Stimulated activated CD8-positive, alpha-beta memory T cell treated with anti-CD3 and anti-CD28 coated beads, Interleukin-12 subunit alpha, Interleukin-12 subunit beta, amount 100 ng/mL, for 24 hours (primary cell): ENCODE data around the gene MIA3.
"Not testable (repeated sequence)": the region's sequence is repeated elsewhere in the genome, so short reads cannot be mapped to it uniquely, and the experiment has no call there.

Experiments
- DNase-seq: peaks from one replicate; pipeline ENCODE4 v3.0.0-alpha.2; 2020; ENCODE audit errors: extremely low read depth

The MIA3 gene, protein sequence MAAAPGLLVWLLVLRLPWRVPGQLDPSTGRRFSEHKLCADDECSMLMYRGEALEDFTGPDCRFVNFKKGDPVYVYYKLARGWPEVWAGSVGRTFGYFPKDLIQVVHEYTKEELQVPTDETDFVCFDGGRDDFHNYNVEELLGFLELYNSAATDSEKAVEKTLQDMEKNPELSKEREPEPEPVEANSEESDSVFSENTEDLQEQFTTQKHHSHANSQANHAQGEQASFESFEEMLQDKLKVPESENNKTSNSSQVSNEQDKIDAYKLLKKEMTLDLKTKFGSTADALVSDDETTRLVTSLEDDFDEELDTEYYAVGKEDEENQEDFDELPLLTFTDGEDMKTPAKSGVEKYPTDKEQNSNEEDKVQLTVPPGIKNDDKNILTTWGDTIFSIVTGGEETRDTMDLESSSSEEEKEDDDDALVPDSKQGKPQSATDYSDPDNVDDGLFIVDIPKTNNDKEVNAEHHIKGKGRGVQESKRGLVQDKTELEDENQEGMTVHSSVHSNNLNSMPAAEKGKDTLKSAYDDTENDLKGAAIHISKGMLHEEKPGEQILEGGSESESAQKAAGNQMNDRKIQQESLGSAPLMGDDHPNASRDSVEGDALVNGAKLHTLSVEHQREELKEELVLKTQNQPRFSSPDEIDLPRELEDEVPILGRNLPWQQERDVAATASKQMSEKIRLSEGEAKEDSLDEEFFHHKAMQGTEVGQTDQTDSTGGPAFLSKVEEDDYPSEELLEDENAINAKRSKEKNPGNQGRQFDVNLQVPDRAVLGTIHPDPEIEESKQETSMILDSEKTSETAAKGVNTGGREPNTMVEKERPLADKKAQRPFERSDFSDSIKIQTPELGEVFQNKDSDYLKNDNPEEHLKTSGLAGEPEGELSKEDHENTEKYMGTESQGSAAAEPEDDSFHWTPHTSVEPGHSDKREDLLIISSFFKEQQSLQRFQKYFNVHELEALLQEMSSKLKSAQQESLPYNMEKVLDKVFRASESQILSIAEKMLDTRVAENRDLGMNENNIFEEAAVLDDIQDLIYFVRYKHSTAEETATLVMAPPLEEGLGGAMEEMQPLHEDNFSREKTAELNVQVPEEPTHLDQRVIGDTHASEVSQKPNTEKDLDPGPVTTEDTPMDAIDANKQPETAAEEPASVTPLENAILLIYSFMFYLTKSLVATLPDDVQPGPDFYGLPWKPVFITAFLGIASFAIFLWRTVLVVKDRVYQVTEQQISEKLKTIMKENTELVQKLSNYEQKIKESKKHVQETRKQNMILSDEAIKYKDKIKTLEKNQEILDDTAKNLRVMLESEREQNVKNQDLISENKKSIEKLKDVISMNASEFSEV (N-terminal part only)

DNA sequence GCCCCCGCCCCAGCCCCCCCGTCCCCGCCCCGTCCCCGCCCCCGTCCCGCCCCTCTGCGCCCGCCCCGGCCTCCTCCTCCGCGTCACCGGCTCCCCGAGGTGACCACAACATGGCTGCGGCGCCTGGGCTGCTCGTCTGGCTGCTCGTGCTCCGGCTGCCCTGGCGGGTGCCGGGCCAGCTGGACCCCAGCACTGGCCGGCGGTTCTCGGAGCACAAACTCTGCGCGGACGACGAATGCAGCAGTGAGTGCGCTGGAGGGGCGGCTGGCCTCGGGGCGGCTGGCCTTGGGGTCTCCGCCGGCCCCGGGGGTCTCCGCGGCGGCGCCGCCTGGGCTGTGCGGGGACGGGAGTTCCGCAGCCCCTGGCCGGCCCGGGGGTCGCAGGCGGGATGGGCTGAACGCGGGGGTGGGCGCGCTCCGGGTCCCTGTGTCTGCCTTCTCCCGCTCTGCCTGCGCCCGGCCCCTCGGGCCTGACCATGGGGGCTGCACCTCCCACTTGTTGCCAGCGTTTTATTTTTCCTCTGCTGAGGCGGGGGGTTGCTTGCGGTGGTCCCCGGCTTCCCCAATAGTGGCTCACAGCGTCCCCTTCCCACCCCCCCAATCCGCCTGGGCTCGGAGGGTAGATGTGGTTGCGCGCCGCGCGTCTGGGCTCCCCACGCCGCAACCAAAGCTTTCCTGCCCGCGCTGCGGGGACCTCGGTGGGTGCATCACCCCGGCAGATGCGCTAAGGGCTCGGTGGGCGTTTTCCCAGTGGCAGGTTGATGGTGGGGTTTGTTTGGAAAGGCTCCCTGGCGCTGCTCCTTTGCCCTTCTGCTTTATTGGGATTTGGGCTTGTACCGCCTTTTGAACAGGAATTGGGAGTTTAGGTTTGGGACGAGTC, at the start of gene MIA3:
MIA3 (plus strand) TSS at position 97 of the 879 bp plus-strand sequence; CDS start at position 111, 14 bp downstream.
- peak; percentile 7 for DNase-seq

DNA sequence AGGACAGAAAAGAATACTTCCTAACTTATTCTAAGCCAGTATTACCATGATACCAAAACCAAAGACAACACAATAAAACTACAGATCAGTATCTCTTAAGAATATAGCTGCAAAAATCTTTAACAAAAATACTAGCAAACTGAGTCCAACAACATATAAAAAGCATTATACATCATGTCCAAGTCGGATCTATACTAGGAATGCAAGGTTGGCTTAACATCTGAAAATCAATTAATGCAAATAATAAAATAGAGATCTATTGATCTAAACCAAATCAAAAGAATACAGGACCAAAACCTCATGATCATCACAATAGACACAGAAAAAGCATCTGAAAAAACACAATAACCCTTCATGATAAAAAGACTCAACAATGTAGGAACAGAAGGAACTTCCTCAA, 47.1 kb upstream of the MIA3 start:
- DNase-seq: no peak

GRCh38 chr1:222579316-222579715, 38.6 kb upstream of the MIA3 start:
- no peak for DNase-seq

DNA sequence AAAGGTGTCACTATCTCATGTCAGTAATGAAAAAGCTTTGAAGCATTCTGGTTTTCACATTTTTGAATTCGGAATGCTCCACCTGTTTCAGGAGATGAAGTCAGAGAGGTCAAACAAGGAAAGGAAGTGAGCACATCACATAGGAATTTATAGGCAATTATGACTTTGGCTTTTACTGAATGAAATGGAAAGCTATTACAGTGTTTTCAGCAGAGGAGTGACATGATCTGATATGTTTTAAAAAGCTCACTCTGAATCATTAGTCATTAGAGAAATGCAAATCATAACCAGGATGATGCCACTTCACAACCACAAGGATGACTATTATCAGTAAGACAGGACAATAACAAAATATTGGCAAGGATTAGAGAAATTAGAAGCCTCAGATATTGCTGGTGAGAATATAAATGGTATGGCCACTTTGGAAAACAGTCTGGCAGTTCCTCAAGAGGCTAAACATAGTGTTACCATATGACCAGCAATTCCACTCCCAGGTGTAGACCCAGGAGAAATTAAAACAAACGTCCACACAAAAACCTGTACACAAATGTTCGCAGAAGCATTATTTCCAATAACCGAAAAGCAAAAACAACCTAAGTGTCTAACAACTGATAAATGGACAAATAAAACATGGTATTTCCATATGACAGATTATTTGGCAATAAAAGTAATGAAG, 35.7 kb upstream of the MIA3 start:
- DNase-seq: no peak

DNA sequence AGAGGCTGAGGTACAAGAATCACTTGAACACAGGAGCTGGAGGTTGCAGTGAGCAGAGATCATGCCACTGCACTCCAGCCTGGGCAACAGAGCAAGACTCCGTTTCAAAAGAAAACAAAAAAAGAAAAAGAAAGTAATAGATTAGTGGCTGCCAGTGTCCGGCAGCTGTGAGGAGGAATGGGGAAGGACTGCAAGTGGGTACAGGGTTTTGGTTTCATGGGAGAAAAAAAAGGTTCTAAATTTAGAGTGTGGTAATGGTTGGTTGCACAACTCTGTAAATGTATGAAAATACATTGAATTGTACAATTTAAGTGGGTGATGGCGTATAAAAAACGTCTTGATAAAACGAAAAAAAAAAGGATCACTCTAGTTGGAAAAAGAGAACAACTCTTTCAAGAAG, 34.8 kb upstream of the MIA3 start:
- DNase-seq: no peak

DNA sequence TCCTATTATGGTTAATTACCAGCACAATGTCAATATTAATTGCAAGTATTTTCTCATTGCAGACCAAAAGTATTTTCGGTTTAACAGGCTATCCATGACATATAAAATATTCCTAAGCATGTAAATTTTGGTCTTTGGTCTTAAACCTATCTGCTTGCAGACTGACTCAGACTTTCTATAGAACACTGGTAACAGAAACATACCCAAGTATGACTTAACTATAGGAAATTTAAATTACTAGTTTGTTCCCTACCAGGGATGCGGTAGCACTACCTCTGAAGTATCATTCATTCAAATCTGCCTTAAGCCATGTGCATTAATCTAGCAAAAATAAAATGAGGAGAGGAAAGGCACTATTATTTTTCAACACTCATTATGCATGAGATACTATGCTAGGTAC, 31.1 kb upstream of the MIA3 start:
- no peak for DNase-seq

DNA sequence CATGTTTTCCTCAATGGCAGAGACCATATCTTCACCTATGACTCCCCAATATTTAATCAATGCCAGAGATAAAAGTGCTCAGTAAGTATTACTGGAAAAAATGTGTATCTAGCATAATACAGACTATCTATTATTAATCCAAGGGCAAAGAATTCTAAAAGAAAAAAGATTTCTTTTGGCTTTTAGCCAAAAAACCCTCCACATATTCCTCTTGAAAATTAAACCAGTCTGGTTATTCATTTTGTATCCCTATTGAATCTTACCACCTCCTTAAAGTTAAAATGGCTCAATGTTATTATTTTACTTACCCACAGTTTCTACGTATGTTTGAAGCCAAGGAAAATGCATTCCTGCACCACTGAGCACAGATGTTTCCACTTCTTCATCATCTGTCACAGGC, 29.8 kb upstream of the MIA3 start:
- no peak for DNase-seq

GRCh38 chr1:222589462-222590302, 28.2 kb upstream of the MIA3 start, which contains the start of gene TAF1A:
TSS of gene TAF1A (minus strand) at chr1:222589933.
- peak; percentile 68 for DNase-seq

GRCh38 chr1:222592171-222592570, 25.7 kb upstream of the MIA3 start:
- no peak for DNase-seq

DNA sequence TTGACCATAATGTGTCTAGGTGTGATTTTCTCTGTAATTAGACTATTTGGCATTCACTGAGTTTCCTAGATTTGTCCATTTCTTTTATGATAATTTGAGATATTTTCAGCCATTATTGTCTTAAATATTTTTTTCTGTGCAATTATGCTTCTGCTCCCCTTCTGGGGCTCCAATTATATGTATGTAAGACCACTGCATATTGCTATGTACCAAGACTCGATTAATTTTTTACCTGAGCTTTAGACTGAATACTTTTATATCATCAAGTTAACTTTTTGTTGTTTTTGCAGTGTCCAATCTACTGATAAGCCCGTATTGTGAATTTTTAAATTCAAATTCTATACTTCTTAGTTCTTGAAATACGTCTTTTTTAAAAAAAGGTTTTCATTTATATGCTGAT, 23.1 kb upstream of the MIA3 start:
- no peak for DNase-seq

DNA sequence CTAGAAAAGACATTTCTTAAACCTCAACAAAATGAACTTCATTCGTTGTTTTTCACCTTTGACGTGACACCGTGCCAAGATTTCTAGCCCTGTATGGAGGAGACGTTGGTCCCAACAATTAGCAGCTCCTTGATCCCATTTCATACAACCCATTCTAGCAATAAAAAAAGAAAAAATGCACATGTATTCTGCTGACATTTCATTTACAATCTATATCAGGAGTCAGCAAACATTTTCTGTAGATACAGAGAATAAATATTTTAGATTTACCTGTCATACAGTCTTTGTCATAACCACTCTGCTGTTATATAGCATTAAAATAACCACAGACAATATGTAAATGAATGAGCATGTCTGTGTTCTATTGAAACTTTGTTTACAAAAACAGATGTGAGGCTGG, 21.2 kb upstream of the MIA3 start:
- no peak for DNase-seq

- no peak for DNase-seq
Measured at GRCh38 chr1:222600281-222600680, 17.6 kb upstream of the MIA3 start.

DNA sequence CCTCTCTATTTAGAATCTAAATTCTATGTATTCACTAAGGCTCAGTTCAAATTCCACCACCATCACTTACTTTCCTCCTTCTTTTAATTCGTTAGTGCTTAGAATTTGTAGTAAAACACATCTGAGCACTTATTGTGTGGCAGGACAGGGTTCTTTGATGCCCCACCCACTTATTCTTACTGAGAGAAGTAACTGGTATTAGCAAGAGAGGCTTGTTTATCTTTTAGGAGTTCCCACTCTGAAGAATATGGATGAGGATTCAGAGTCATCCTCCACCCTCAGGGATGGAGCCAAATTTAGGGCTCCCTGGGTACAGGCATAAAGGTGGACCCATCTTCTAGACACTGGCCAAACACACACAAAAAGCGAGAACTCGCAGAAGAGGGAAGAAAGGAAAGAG, 16.6 kb upstream of the MIA3 start:
- no peak for DNase-seq

- DNase-seq: no peak
Measured at GRCh38 chr1:222606757-222607156, 11.1 kb upstream of the MIA3 start.

- DNase-seq: not testable (repeated sequence)
Measured at GRCh38 chr1:222609111-222609510, 8.8 kb upstream of the MIA3 start.

- no peak for DNase-seq
Measured at GRCh38 chr1:222610728-222611127, 7.2 kb upstream of the MIA3 start.

DNA sequence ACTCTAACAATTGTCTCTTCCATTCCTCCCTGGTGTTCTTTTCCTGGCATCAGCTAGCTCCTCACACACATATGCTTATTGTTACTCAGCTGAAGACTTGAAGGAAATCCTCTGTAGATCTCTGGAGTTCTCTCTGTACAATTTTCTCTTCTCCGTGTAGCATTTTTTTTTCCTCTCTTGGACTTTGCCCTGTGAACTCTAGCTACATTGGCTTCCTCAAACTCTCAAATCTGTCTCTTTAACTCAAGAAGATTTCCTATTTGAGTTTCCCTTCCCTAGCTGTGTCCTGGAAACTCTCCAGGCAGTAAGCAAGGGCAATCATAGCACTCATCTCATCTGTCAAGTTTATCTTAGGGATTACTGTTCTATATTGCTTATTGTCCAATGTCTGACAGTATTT, 4.3 kb upstream of the MIA3 start:
- no peak for DNase-seq

GRCh38 chr1:222616525-222616924, 1.4 kb upstream of the MIA3 start:
- no peak for DNase-seq

GRCh38 chr1:222617367-222617951, 438 bp upstream of the MIA3 start:
- peak; percentile 82 for DNase-seq
